GM18505 (cell line): ENCODE data around the gene PGM5.

Experiments
- ATAC-seq: cut with Tn5 transposase; IDR thresholded peaks from one replicate; pipeline ENCODE4 v1.9.1; 2021; ENCODE audit not compliant: unreplicated experiment
- POLR2A ChIP-seq: IDR thresholded peaks from 4 replicates; pipeline ENCODE4 v1.6.1; 2011; ENCODE audit warnings: borderline replicate concordance; ENCODE audit not compliant: insufficient read depth, insufficient read length; ENCODE audit errors: extremely low read depth

Gene PGM5

GRCh38 chr9:68513385-68513784 is 157.0 kb downstream of the PGM5 start:
- TF ChIP-seq POLR2A, result no peak
- no peak for ATAC-seq

DNA sequence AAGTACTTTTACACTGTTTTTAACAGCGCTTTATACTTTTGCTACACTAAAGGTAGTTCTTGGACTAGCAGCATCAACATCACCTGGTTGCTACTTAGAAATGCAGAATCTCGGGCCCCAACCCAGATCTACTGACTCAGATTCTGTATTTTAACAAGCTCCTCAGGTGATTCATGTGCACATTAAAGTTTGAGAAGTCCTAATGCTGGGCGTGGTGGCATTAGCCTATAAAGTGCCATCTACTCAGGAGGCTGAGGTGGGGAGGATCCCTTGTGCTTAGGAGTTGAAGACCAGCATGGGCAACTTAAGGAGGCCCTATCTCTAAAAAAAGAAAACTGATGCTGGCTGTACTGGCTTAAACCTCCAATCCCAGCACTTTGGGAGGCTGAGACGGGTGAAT is 157.6 kb downstream of the PGM5 start:
- ATAC-seq, result no peak
- no peak for TF ChIP-seq POLR2A

GRCh38 chr9:68515326-68516017 is 159.1 kb downstream of the PGM5 start:
- TF ChIP-seq POLR2A, result no peak
- no peak for ATAC-seq

DNA sequence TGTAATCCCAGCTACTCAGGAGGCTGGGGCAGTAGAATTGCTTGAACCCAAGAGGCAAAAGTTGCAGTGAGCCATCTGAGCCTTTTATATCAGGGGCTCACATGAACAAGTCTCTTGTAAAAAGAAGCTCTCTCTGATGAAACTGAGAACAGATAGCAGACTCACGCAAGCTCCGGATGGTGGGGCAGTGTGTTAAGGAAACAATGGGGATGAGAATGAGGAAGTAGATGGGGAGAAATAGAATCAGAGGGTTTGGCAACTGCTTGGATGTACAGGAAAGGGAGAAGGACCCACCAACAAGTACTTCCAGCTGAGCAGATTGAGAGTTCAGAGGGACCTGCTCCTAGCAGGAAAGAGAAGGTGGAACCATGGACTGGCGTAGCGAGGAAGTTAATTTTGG is 165.7 kb downstream of the PGM5 start:
- no peak for TF ChIP-seq POLR2A
- ATAC-seq, result no peak

DNA sequence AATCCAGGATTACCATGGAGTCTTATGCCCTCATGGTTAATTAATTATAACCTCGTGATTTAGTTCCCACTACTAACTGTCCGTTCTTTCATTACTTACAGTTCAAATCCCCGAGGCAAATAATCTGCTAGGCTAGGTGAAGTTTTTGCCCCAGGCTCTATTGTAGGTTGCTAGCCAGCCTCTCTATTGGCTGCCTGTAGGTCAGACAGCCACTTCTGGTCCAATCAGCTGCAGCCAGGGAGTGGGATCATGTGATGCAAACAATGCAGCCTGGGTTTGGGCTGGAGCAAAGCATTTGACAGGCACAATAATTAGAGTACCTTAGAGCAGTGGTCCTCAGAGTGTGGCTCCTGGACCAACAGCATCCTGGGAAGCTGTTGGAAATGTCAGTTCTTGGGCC is 166.5 kb downstream of the PGM5 start:
- ATAC-seq, result no peak
- no peak for TF ChIP-seq POLR2A

DNA sequence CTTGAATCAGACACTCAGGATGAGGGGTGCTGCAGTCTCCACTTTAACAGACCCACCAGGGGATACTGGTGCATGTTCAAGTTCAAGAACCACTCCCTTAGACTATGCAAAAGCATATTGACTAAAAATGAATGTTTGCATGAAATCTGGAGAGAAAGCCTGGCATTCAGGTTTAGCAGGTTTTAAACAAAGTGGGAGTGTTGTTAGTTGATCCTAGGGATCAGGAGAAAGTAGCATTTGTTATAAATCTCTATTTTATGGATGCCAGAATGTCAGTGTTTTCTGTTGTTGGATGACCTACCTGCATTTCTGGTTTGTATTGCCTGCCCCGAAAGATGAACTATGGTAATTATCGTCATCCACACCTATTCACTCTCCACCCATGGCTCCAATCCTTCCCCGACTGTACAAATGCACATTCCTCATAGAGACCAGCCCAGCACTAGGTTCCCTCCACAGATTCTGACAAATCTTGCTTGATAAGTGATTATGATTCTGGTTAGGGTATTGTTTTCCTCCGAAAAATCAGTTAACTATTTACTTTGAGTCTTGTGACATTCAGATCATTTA is 167.0 kb downstream of the PGM5 start:
- no peak for ATAC-seq
- TF ChIP-seq POLR2A, result no peak

DNA sequence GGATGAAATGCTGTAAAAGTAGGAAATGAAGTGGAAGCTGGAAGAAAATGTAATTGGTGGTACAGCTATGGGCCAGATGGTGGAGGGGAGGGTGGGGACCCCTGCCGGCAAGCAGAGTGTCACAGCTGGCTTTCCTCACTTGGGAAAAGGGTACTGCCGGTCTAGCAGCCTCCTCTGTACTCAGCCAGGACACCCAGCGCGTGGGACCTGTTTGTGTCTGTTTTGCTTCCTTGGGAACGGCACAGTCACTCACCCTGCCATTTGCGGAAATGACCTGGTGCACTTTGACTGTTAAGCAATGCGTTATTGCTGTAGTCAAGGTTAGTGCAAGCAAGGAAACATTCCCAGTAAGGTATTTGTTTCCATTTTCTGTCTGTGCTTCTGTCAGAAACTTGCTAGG is 174.2 kb downstream of the PGM5 start:
- no peak for TF ChIP-seq POLR2A
- ATAC-seq, result no peak

GRCh38 chr9:68532131-68532530 is 175.7 kb downstream of the PGM5 start:
- ATAC-seq, result no peak
- TF ChIP-seq POLR2A, result no peak

- no peak for TF ChIP-seq POLR2A
- no peak for ATAC-seq
Observed at GRCh38 chr9:68533678-68534077, 177.3 kb downstream of the PGM5 start.

GRCh38 chr9:68536876-68537615 is 180.6 kb downstream of the PGM5 start:
- no peak for TF ChIP-seq POLR2A
- ATAC-seq, result no peak

DNA sequence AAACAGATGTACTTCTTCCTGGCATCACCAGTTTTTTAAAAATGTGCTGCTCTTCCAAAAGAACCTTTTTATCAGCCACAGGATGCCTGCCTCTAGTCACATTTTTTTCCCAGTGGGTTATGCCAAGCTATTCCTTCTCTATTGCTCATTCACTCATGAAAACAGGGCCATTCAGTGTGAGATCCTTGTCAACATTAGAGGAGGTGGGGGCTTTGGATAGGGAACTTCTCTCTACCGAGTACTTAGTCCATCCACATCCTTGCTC is 181.1 kb downstream of the PGM5 start:
- ATAC-seq, result no peak
- no peak for TF ChIP-seq POLR2A

DNA sequence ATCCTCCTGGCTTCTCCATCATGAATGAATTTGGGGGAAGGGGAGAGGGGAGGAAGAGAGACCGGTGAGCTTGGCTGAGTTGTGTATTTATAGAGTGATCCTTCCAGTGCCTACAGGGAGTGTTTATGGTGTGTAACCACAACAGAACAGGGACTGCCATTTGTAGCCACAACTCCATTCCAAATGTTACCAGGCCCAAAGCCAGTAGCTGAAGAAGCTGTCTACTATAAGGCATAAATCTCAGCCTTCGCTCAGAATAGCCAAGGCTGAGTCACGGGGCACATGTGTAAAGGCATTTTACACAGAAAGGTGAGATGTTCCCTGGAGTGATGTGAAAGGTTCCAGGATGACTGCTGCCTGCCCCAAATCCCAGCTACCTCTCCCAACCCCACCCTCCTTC is 181.8 kb downstream of the PGM5 start:
- TF ChIP-seq POLR2A, result no peak
- no peak for ATAC-seq

DNA sequence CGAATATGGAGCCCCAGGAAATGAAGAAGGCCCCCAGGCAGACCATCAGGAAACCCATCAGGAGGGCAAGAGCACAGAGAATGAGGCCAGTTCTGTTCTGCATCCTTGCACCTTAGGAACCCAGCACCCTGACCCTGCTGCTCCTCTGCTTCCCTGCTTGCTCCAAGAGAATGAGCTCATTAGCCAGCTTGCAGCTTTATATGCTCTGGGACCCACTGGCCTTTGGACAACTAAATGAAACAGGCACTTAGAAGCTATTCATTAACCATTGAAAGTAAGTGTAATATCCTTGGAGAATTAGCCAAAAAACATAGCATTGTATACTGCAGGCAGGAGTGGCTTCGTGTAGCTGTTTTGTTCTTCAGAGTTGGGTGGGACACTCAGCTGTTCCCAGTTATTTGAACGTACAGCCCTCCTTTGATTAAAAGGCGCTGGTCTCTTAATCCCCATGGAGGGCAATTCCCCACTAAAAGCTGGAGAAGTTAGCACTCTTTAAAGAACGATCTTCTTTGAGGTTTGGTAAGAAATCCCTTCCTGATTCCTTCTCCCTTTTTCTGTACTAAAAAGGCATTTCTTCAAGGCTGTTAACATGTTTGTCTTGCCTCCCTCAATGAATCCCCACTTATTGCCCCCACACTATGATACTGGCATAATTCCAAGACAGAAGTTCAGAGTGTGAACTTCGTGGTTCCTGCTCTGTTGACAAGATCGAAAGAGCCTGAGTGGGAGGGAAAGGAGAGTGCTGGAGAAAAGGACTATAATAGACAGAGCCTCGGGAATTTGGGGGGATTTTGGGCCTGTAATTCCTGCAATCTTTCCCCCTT is 184.5 kb downstream of the PGM5 start, which contains the start of gene TMEM252:
TMEM252 (minus strand) TSS at position 172 of the 824 bp plus-strand sequence; CDS start at position 103, 69 bp downstream.
- TF ChIP-seq POLR2A, result no peak
- ATAC-seq, result no peak
